HG03095 (cell line): ENCODE data around the gene TMEM235.
A peak's percentile ranks its signal among the peaks of the same experiment; 100 is the strongest.

Source experiments
- ATAC-seq: cut with Tn5 transposase; IDR thresholded peaks from one replicate; pipeline ENCODE4 v1.9.1; 2021; ENCODE audit warnings: moderate library complexity; ENCODE audit not compliant: unreplicated experiment

TMEM235 gene

DNA sequence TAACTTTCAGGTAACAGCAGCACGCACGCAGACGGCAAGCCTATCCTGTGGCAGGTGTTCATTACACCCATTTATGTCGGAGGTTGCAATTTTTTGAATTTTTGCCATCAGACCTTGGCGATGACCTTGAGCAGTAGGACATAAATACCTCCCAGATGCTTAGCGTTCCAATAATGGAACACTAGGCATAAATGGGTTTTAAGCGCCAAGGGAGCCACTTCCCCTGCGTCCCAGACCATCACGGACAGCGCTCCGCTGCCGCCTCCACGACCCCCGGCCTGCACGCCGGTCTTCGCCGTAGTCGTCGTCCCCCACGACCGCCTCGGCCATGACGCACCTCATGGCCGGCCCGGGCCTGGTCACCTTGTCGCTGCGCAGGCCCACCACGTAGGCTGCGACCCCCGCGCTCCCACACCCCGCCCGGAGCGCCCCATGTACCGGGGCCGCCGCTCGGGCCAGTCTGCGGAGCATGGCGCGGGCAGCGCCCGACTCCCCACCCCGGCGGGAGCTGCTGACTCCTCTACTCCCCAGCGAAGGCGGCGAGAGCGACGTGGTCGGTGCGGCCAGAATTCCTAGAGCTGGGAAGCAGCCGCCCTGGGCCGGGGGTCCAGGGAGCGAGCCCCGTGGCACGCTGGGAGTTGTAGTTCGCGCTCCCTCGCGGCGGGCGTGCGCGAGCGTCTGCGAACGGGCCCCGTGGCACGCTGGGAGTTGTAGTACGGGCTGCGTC is 22.7 kb downstream of the TMEM235 start:
- ATAC-seq = peak; percentile 43

DNA sequence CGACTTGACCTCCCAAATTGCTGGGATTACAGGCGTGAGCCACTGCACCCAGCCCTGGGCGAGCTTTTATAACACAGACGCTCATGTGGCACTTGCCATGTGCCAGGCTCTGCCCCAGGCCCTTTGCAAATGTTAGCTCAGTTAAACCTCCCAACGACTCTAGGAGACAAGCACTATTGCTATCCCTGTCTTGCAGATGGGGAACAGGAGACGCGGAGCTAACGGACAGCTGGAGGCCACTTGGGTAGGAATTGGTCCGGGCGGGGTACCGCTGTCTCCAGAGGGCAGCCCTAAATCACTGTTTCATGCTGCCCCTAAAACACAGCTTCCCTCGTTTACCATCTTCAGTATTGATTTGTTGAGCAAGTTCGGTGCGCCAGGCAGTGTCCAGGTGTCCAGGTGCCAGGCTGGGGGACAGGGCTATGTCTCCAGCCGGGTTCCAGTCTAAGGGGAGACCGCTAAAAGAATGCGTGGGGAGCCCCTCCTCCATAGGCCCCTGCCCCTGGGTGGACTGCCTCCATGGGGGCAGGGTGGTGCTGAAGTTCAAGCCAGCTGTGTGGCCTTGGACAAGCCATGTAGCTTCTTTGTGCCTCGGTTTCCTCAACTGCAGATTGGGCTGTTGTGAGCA is 23.7 kb downstream of the TMEM235 start:
- no peak for ATAC-seq

DNA sequence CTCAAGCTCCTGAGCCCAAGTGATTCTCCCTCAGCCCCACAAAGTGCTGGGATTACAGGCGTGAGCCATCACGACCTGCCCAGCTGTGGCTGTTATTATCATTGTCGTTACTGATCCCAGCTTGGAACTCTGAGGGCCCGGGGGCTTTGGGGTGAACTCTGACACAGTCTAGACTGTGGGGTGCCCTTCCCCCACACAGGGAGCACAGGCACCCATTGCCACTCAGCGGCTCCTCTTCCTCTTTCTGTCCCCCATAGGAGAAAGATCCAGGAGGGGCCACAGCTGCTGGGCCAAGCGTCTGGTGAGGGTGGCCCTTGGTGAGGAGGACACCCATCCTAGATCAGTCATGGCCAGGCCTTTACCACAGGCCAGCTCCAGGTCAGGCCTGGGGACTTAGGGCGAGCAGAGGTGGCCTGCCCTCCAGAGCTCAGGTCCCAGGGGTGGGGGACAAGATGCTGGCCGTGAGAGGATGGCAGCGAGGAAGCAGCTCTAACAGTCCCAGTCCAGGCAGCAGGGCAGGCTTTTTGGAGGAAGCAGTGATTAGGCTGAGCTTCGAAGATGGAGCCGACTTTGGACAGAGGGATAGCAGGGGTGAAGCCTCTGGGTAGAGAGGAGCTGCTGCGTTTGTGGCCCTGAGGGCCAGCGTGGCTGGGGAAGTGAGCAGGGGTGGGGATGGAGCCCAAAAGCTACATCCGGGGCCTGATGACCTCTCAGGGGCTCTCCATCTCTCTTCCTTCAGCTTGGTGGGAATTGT is 24.7 kb downstream of the TMEM235 start:
- ATAC-seq = no peak

DNA sequence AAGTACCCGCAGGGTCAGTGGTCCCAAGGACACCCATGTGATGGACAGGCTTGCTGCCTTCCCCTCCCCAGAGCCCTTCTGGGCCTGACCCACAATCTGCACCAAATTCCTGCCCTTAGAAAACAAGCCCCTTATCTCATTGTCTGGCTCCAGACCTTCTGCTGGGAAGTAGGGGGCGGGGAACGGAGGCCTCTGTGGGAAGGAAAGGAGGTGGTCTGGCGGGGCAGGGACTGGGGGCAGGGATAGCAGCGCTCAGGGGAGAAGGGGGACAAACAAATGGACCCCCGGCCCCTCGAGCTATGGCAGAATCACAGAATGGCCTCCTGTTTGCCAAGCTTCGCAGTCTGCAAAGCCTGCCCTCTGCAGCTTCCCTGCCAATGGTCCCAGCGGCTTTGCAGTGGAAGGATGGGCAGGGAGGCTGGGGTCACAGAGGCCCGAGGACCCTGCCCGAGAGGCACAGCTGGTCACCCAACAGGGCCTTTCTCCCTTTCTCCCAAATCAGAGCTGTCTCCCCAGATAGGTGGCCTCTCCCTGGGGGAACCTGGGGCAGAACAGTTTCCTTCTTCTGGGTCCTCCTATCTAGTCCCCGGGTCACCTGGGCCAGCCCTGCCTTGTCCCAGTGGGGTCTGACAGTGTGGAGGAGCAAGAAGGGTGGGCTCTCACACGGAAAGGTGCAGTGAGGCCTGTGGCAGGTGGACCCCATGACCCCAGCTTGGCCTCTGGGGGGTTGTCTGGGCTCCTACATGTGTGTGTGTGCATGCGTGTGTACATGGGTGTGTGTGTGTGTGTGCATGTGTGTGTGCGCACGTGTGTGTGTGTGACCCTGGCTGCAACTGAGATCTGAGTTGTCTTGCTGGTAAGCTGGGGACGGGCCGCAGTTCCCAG is 25.5 kb downstream of the TMEM235 start:
- no peak for ATAC-seq

DNA sequence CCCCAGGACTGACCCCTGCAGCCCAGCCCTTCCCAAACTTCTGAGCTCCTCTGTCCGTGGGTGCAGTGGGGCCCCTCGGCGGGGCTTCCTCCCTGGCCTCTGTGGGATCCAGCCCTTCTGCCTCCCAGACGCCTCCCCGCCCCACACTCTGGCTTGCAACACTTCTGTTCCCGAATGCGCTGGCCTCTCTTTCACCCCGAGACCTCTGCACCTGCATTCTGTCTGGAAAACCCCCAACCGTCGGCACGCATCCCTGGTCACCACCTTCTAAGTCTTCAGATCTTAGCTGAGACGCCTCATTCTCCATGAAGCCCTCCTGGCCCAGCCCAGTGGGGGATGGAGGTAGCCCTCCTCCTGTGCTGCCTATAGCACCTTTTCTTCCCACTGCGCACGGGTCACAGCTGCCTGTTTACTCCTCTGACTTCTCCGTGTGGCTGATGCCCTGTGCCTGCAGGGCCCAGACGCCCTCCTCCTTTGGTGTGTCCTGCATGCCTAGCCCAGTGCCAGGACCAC is 26.4 kb downstream of the TMEM235 start:
- no peak for ATAC-seq

DNA sequence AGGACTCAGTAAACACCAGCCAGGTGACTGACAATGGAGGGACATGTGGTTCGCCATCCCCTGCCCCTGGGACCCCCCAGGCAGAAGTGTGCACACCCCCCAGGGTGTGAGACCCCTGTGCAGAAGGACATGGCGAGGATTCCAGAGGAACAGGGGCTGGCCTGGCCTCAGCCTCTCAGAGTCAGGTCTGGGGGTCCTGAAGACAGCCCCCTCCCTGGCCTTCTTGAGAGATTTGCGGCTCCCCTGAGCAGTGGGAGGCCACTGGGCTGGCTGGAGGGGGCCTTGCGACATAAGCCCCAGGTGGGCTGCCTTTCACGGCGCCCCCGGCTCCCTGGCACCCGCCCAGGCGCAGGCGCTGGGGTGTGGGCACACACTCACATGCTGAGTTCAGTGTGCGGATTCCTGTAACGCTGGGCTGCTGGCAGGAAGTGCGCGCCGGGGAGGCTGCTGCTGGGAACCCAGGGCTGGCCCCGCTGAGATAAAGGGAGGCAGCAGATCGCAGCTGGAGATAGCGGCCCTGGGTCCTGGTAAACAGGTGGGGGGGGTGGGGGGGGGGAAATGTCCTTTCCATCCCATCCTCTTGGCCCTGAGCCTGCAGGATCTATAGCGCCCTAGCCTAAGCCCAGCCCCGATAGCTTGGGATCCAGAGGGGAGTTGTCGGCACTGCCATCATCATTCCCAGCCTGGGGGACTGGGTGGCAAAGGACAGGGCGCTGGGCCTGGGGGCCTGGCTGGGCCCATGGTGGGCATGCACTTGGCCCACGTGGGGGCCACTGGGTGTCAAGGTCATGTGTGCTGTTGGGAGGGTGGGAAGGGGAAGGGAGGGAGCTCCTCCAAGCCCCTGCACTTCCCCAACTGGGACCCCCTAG is 27.1 kb downstream of the TMEM235 start:
- ATAC-seq = no peak

DNA sequence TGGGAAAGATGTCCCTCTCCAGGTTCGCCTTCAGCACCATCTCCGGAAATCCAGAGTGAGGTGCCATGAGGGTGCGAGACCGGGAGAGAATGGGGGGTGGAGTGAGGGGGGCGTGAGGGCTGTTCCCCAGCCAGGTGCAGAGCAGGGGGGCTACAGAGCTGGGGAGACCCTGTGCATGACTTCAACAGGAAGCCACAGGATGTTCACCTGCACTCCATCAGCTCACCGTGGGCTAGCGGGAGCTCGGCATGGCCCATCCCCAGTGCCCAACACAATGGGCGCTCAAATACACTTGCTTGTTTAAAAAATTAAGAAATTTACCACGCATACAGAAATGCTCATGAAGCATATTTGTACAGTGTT is 27.7 kb downstream of the TMEM235 start:
- no peak for ATAC-seq

DNA sequence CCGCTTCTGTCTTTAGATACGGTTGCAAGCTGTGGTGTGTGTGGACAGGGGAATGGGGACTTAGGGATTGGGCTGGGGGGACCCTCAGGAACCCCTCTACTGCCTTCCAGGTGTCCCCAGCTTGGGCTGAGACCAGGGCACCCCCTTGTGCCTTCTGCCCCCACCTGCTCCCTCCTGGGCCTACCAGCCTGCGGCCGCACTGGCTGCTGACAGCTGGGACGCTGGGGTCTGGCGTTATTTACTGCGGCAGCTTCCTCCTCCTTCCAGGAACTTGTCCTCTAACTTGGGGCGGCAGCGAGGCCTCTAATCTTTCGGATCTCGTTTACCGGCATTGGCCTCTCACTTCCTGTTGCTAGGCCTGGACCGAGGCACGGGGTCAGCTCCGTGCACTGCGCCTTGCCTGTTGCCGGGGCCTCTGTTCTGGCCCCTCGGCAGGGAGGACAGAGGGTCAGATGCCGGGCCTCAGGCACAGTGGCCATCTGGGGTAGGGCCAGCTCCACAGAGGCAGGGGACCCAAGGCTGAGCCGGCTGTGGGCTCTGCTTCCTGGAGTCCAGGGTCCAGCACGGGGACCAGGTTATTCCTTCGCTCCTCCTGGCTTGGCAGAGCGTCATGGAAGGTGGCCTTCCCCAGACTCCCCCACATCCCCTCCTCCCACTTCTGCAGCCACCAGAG is 31.8 kb downstream of the TMEM235 start:
- ATAC-seq = no peak

DNA sequence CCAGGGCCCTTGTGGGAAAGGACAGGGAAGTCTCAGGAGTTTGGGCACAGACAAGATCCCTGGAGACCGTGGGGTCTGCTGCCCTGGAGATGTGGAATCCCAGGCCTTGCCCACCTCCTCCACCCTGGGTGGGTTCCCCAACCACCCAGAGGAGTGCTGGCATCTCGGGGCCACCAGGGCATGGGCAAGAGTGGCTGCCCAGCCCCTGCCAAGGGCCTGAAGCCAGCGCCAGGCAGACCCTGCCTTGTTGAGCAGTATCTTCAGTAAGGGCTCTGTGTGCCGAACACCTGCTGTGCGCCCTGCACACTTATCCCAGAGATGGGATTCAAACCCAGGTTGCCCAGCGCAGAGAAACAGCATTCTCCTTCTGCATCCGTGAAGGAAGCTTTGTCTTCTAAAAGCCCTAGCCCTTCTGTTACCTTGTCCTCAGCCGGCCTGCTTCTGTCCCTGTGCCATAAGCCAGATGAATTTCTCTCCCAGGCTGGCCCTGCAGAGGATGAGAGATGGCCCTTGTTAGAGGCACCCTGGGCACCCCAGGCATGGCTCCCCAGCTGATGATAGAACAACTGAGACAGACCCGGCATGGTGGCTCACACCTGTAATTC is 32.4 kb downstream of the TMEM235 start:
- ATAC-seq = no peak

DNA sequence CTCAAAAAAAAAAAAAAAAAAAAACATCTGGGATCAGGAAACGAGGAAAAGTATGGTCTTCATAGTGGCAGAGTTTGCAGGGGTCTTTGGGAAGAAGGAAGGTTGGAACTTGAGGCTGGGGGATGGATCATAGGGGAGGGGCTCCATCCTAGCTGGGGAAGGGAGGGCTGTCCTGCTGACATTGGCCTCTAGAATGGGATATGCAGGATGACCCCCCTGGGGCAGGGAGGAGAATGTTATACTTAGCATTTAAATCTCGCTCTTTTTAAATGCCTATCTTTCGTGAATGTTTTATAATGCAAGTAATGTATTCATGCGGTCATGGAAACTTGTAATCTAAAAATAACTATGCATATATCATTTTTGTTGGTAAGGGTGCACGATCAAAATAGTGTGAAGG is 33.2 kb downstream of the TMEM235 start:
- no peak for ATAC-seq

DNA sequence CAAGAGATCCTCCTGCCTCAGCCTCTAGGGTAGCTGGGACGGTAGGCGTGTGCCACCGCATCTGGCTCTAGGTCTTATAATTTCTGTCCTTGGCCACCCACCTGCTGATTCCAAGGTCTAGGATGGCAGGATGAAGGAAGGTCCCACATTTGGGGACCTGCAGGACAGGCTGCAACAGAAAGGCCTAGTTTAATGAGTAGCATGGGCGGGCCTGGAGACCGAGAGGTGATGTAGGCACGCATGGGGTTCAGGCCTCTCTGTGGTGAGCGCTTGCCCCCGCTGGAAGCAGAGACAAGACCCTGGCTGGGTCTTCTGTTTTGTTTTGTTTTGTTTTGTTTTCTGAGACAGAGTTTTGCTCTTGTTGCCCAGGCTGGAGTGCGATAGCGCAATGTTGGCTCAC is 33.7 kb downstream of the TMEM235 start:
- no peak for ATAC-seq

DNA sequence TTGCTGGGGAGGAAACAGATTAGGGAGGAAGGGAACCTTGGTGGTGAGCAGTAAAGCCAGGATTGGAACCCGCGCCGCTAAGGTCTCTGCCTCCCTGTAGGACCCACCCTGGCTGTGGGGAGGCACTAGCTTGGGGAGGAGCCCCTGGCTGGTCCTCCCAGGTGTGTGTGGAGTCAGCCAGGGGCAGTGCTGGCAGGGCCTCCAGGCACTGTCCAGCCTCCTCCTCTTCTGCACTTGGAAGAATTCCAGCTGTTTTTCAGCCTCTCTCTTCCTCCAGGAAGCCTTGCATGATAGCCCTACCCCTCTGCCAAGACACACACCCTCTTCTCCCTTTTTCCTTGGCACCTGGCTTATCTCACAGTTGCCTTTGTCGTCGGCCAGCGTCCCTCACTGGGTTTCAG is 34.8 kb downstream of the TMEM235 start:
- ATAC-seq = no peak

DNA sequence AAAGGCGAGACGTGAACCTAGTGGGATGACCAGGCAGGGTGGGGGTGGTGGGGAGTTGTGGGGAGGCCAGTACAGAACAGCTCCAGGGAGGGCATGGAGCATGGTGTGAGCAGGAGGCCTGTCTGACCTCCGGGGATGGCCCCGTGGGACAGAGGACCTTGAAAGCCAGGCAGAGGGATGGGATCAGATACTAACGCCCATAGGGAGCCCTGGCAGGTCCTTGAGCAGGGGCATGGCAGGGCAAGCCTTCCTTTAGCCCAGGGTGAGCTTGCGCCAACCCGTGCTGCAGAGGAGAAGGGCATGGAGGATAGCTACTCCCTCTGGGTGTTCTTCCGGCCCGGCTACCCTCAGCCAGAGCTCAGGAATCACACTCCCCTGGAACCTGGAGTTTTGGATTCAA is 35.3 kb downstream of the TMEM235 start:
- no peak for ATAC-seq

DNA sequence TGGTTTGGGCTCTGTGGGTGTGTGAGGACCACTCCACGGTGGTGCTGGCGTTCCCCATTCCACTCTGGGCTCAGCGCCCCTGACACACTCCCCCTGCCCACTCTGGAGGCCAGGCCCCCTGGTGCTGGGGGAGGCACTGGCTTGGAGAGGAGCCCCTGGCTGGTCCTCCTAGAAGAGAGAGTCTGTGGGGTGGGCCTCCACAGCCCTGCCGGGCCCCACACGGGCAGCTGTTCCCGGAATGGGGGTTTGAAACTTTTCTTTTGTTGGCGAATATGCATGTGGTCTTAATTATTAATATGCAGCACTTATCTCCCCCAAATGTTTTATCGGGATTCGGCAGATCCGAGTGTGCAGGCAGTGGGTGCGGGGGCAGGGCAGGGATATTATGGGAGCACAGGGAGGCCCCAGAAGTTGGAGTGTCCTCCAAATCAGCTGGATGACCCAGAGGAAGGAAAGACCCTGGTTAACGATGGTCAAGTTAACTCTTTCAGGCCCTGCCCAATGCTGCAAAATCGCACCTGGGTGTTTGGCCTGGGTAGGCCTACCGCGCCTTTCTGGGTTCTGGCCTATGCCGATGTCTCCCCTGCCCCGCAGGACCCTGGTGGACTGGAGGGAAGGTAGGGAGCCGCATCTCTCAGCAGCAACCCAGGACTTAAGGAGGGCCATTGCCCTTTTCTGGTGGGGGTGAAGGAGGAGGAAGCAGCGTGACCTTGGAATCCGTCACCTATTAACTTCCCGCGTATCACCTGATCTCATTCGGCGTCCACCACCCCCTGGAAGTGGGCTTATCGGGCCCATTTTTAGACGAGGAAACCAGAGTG is 36.0 kb downstream of the TMEM235 start:
- ATAC-seq = no peak

DNA sequence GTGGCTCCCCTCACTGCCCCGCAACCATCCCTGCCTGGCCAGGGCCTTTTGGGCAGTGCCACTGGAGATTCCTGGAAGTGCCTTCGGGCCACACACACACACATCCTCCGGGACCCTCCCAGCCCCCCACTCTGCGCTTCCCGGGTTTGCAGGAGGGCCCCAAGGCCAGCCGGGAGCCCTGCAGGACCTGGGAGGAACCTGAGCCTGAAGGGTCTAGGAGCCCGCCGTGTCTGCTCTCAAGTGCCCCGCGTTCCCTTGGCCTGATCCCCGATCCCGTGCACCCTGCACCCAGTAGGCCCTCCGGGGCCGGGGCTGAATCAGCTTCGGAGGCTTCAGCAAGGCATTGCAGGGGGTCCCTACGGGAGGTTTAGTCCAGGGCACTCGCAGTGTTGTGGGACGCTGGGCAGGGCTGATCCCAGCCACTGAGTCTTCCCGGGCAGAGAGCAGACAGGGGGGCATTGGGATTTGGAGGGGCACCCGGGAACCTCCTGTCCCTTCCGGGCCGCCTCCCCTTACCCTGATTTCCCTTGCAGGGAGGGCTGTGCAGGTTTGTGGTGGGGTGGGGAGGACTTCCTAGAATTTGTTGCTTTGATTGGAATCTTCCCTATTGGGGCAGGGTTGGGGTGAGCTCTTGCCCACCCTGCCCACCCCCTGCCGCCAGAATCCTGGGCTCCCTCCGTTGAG is 36.9 kb downstream of the TMEM235 start:
- ATAC-seq = no peak

DNA sequence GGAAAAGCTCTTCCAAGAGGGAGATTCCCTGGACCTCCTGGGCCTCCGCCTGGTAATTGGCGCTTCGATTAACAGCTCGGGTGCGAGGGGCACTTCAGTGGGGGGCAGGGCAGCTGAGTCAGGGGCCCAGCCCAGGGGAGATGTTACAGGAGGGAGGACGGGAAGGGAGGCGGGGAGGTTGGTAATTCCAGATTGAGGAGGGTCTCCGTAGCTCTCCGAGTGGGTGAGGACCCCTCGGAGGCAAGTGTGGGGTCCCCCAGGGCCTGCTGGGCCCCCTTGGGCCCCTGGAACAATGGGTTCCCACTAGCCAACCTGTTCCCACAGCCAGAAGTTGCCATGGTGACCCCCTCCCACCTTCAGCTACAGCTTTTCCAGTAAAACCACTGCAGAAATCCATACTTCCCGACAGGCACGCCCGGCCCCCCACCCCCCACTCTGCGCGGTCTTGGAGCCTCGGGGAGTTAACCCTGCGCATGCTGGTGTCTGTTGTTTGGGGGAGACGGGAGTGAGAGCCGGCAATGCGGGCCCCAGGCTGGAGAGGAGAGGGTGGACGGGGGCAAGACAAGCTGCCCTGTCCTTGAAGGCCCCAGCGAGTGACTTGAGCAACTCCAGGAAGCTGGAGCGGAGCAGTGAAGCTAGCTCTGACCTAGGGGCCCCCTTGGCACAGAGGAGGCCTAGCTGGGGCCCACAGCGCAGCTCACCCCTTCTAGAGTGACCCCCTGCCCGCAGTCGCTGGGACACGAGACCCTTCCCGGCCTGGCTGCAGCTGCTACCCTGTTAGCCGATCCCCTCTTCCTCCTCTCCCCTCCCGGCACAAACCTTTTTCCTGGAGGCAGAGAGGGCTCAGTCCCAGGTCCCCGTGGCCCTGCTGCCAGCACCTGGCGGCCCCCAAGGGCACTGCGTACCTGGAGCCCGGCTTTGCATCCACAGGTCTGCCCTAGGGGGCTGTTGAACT is 37.8 kb downstream of the TMEM235 start:
- no peak for ATAC-seq
